ENCODE data around the gene TPM1. TPM values are rescaled to one million over a fixed set of nuclear protein-coding genes. Genes with fewer than 3 reads are reported as not detected.

Gene TPM1
- total and polyA plus RNA-seq, 2 of the 4 experiments (the other 2 are of a cell fraction): 661 to 1,623 TPM

DNA sequence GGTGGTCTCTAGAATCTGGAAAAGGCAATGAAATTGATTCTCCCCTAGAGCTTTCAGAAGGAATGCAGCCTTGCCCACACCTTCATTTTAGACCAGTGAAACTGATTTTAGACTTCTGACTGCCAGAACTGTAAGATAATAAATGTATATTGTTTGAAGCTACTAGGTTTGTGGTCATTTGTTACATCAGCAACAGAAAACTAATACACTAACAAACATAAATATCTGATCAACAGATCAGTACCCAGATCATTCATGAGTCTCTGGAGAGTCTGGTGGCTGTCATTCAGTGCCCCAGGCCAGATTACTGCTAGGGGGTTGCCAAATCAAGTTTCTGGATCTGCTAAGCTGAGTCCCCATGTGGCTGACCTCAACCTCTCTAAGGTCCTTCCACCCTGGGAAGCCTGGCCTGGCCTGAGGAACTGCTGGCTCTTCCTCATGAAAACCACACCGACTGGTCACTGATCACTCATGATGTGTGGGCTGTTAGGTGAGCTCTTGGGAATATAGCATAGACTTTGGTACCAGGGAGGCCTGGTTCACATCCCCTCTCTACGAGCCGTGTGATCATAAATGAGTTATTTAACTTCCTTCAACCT is 68.0 kb downstream of the TPM1 start:
- no CpG with 5 or more reads among the region's 3 CpGs for WGBS, 2 experiments (ENCODE audit: extremely low coverage in 2 of 2, insufficient read length in 1 of 2)
- in situ Hi-C loops (cut with MboI; ENCODE audit: low sequenced_read_pairs): no loop called here
- Histone ChIP-seq H3K9me1 (ENCODE audit: insufficient read depth, low read length) (peaks cover 13% of the 10 kb centered on the region), H3K9ac (ENCODE audit: low read depth, low read length) (no peak overlapping the region), H3K36me3 (ENCODE audit: control insufficient read depth, insufficient read depth, low read length) (no peaks in the 10 kb centered on the region), H3K9me3 (ENCODE audit: control insufficient read depth, insufficient read depth, low read length) (peaks cover 6% of the 10 kb centered on the region), H2BK5ac (ENCODE audit: low read depth, low read length, poor library complexity, severe bottlenecking) (peak overlapping the region; percentile 64), H4K91ac (ENCODE audit: insufficient read depth, low read depth, low read length) (peak overlapping the region; percentile 91), H2AK9ac (replicated peaks; ENCODE audit: low read depth, low read length, poor library complexity) (peak overlapping the region; percentile 73), H2AK5ac (ENCODE audit: low read depth, low read length) (peak overlapping the region; percentile 92), H3K14ac (replicated peaks; ENCODE audit: low read depth, low read length) (peak overlapping the region; percentile 87), H2BK120ac (ENCODE audit: low read depth, low read length) (peak overlapping the region; percentile 96), H3K4me3 (ENCODE audit: insufficient read depth, low read depth, low read length) (no peak overlapping the region), H3K4me1 (ENCODE audit: control insufficient read depth, insufficient read depth, low read length) (peaks cover 17% of the 10 kb centered on the region), H2AFZ (replicated peaks; ENCODE audit: low read length, poor library complexity) (no peak overlapping the region), H4K20me1 (ENCODE audit: insufficient read depth, low read length) (no peaks in the 10 kb centered on the region), H2BK20ac (ENCODE audit: low read depth, low read length) (peak overlapping the region; percentile 69), H3K4ac (ENCODE audit: low read depth, low read length) (peak overlapping the region; percentile 95), H3K18ac (ENCODE audit: low read depth, low read length) (peak overlapping the region; percentile 73; the same call in 1 of the 2 replicates), H3K4me2 (ENCODE audit: low read depth, low read length) (no peak overlapping the region), H3K23ac (ENCODE audit: low read depth, low read length) (peak overlapping the region; percentile 8; the same call in 1 of the 2 replicates), H2BK15ac (ENCODE audit: low read depth, low read length) (peak overlapping the region; percentile 85; the same call in 2 of the 3 replicates), H4K5ac (ENCODE audit: low read depth, low read length) (peak overlapping the region; percentile 23; the same call in 1 of the 2 replicates), H3K56ac (ENCODE audit: extremely low read depth, insufficient read depth, low read length) (0 out of 2 replicates have a peak overlapping the region, but pooled peaks have one; percentile 3), H3K79me1 (ENCODE audit: low read depth in 1 of 2, low read length in 2 of 2) (peaks cover 0 to 7% of the 10 kb centered on the region in 2 experiments; a peak in 2 of 4 replicates), H3K27me3 (ENCODE audit: control insufficient read depth, insufficient read depth, low read length) (no peaks in the 10 kb centered on the region), H3K27ac (ENCODE audit: insufficient read depth, low read length) (no peak overlapping the region), H4K8ac (ENCODE audit: low read depth in 2 of 2, low read length in 2 of 2) (peak overlapping the region; percentile 36 to 75; a peak in 3 of 4 replicates)
- BruUV-seq (replicated peaks): no TSS peak
- intact Hi-C loops (cut with micrococcal nuclease): no loop called here
- dilution Hi-C loops (cut with HindIII; ENCODE audit: low sequenced_read_pairs, unreplicated experiment): no loop called here
- TF ChIP-seq CEBPB (IDR thresholded peaks at IDR 0.05; ENCODE audit: low read depth, low read length) (no peak), RCOR1 (IDR thresholded peaks at IDR 0.05; ENCODE audit: insufficient replicate concordance, low read length) (no peak), BHLHE40 (IDR thresholded peaks at IDR 0.05; ENCODE audit: low read depth, low read length) (no peak)
- ChIA-PET CTCF (interaction anchor here (1.2 kb wide), 1 partner anchor 16 kb away, joined by 7 read pairs; no protein-coding TSS in a partner anchor), POLR2A (ENCODE audit: unreplicated experiment) (no interaction called here)
- ATAC-seq (ENCODE audit: low read depth): no peak
- peak; percentile 28 for DNase-seq
